Kidney capillary endothelial cell (primary cell): ENCODE measurements around the gene PCBP1.
"Not testable (repeated sequence)": the region's sequence is repeated elsewhere in the genome, so short reads cannot be mapped to it uniquely, and the experiment has no call there.

ENCODE experiments used
- DNase-seq: peaks from one replicate; pipeline ENCODE4 v3.0.0-alpha.2; 2018; ENCODE audit warnings: low spot score

Gene PCBP1

DNA sequence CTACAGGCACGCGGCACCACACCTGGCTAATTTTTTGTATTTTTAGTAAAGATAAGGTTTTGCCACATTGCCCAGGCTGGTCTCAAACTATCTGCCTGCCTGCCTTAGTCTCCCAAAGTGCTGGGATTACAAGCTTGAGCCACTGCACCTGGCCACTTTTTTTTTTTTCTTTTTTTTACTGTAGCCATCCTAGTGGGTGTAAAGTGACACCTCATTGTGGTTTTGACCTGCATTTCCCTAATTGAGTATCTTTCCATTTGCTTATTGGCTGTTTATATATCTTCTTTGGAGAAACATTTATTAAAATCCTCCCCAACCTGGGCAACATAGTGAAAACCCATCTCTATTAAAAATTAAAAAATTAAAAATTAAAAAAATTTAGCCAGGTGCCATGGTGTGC, 12.0 kb downstream of the PCBP1 start:
- DNase-seq, result no peak

DNA sequence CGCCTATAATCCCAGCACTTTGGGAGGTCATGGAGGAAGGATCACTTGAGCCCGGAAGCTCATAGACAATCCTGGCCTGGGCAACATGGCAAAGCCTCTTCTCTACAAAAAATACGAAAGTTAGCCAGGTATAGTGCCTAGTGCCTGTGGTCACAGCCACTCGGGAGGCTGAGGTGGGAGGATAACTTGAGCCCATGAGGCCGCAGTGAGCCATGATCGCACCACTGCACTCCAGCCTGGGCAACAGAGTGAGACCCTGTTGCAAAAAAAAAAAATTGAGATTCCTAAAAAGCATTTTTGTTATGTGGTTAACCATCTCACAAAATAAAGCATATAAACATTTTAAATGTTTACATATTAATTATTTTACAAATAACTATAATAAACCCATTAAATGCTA, 13.9 kb downstream of the PCBP1 start:
- DNase-seq, result no peak

DNA sequence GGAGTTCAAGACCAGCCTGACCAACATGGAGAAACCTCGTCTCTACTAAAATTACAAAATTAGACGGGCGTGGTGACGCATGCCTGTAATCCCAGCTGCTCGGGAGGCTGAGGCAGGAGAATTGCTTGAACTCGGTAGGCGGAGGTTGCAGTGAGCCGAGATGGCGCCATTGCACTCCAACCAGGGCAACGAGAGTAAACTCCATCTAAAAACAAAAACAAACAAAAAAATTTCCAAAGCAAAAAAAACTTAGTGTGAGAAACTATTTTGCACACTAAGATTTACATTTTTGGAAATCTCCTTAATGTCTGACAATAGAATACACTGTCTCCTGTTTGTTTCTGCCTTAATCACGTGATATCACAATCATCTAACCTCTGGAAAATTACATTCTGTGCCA, 14.4 kb downstream of the PCBP1 start:
- not testable (repeated sequence) for DNase-seq

DNA sequence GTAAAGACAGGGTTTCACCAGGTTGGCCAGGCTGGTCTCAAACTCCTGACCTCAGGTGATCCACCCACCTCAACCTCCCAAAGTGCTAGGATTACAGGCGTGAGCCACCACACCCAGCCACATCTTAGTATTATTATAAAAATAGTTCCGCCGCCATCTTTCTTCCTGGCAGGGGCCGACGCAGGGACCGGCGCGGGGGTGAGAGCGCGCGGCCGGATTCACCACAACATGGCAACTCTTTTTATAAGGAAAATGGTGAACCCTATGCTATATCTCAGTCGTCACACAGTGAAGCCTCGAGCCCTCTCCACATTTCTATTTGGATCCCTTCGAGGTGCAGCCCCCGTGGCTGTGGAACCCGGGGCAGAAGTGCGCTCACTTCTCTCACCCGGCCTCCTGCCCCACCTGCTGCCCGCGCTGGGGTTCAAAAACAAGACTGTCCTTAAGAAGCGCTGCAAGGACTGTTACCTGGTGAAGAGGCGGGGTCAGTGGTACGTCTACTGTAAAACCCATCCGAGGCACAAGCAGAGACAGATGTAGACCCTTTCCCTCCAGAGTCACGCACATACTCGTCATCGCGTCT, 15.1 kb downstream of the PCBP1 start:
- DNase-seq, result not testable (repeated sequence)

DNA sequence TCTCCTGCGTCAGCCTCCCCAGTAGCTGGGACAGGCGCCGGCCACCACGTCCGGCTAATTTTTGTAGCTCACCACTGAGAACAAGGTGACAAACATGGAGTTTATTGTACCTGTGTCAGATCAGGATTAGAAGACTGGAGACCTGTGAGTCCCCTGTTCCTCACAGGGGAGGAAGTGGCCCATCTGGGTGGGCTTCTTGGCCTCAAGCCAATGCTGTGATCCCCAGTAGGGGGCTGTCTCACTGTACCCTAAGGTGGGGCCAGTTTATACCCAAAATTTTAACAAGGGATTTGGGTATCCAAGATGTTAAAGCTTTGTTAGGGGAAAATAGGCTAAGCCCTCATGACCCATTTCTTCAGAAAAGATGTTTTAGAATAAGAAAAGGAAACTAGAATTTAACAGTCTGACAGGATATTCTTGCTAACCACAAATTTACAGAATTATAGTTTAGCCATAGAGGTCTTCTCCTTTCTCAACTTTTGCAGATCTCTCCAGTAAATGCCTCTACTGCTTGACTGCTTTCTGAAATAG, 16.3 kb downstream of the PCBP1 start:
- no peak for DNase-seq

DNA sequence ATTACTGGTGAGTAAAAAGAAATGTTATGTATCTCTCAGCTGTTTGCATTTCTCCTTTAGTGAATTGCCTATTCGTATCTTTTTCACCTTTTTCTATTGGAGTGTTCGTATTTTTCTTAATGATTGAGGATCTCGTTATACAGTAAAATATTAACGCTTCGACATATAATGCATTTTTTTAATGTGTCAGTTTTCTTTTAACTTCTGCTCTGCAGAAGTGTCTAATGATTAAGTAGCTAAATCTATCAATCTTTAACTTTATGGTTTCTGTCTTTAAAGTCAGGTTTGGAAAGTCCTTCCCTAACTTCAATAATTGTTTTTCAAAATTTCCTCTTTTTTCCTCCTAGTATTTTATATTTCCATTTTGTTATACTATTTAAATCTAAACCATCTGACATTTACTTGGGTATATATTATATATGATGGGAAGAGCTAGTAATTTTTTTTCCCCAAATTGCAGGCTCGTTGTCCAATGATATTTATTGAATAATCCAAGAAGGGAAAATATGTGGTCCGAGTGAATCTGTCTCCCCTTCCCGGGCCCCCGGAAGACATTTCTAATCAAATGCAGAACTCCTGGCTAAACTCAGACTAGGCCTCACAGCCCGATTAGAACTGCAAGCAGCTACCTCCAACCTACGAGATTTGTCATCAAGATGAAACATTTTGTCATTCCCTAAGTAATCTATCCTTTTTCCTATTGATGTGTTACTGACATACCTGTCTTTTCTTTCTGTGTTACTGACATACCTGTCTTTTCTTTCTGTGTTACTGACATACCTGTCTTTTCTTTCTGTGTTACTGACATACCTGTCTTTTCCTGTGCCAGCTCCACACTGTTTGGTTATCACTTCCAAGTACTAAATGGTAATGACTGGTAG, 17.2 kb downstream of the PCBP1 start:
- no peak for DNase-seq

DNA sequence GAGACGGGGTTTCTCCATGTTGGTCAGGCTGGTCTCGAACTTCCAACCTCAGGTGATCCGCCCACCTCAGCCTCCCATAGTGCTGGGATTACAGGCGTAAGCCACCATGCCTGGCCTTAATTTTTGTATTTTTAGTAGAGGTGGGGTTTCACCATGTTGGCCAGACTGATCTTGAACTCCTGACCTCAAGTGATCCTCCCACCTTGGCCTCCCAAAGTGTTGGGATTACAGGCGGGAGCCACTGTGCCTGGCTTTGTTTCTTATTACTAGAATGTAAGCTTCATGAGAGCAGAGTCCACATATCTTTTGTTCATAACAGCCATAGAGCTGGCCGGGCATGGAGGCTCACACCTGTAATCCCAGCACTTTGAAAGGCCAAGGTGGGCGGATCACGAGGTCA, 18.9 kb downstream of the PCBP1 start:
- DNase-seq, result not testable (repeated sequence)

DNA sequence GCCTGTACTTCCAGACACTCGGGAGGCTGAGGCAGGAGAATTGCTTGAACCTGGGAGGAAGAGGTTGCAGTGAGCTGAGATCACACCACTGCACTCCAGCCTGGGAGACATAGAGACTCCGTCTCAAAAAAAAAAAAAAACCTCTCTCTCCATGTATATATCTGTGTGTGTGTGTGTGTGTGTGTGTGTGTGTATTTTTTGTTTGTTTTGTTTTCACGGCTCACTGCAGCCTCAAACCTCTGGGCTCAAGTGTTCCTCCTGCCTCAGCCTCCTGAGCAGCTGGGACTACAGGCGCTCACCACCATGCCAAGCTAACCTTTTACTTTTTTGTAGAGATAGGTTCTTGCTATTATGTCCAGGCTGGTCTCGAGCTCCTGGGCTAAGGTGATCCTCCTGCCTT, 23.1 kb downstream of the PCBP1 start:
- DNase-seq, result not testable (repeated sequence)

DNA sequence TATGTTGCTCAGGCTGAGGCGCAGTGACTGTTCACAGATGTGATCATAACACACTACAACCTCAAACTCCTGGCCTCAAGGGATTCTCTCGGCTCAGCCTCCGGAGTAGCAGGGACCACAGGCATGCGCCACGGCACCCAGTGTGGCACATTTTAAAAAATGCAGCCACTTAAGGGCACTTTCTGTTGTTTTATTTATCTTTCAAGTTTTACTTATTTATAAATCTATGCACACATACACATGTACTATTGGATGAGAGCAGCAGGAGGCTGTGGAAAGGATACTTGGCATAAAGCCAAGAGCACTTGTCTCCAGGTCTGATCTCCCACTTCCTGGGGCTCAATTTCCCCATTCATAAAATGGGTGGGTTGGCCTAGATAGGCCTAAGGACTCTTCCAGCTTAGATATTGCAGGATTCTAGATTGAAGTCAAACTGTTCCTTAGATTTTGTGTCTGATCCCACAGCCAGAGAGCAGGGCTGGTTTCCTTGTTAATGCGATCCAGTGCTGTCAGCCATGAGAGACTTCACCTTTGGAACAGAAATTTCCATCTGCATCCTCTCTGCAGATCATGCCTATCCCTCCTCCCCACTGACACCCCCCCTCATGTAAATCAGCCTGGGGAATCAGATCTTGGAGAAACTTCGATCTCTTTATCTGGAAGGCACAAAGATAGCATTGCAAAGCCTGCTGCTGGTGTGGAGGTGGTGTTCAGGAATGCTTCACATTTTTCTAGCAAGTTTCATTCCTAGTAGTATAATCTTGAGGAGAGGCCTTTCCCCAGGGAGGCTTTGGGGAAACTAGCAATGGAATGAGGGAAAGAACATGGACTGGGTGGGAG, 24.7 kb downstream of the PCBP1 start:
- no peak for DNase-seq

DNA sequence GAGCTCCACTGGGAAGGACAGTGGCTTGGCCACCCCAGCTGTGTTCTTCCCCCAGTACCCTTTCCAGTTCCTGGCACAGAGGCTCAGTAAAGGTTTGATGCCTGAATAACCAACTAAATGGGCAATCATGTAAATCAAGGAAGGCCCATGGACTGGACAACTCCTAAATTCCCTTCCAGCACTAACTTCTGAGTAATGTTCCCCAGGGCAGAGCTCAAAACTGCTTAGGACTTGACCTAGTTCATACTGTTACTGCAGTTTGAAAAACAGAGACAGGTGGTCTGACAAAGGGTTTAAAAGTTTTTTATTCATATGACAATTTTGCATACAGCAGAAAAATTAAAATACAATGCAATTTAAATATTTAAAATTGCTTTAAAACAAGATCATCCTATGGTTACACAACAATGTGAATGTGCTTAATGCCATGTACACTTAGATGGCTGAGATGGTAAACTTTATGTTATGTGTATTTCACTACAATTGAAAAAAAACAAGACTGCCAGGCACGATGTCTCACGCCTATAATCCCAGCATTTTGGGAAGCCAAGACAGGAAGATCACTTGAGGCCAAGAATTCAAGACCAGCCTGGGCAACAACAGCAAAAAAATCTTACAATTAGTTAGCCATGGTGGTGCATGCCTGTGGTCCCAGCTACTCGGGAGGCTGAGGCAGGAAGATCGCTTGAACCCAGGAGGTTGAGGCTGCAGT, 26.2 kb downstream of the PCBP1 start:
- DNase-seq, result no peak

DNA sequence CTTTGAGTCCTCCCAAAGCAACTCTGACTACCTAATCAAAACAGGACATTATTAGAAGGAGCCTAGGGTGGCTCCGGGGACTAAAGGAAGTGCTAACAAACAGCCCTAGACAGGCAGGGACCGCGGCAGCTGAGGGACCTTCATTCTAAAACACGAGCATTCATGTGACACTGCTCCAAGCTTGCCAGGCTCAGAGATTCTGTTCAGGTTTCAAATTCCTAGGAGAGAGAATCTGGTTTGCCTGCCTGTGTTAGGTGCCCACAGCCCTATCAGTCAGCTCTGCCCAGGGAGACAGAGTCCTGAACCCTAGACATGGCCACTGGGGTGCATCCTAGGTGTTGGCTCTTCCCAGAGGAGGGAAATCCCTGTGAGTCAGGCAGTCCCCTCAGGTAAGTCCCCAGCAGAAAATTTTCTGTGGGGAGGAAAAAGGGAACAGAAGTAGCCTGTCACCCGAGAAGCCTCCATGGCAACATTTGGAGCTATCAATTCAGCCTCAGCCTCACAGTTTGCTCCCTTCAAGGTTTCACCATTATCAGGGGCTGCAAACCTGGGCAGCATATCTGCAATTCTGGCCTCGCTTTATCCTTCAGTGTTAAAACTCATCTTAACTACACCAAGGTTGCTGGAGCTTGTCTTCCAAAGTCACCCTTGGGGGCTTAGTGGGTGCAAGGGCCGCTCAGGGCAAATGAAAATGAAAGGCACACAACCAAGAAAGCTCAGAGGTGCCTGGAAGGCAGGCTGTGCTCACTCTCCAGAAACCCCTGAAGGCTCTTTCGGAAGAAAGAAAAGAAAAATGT, 28.6 kb downstream of the PCBP1 start:
- no peak for DNase-seq

DNA sequence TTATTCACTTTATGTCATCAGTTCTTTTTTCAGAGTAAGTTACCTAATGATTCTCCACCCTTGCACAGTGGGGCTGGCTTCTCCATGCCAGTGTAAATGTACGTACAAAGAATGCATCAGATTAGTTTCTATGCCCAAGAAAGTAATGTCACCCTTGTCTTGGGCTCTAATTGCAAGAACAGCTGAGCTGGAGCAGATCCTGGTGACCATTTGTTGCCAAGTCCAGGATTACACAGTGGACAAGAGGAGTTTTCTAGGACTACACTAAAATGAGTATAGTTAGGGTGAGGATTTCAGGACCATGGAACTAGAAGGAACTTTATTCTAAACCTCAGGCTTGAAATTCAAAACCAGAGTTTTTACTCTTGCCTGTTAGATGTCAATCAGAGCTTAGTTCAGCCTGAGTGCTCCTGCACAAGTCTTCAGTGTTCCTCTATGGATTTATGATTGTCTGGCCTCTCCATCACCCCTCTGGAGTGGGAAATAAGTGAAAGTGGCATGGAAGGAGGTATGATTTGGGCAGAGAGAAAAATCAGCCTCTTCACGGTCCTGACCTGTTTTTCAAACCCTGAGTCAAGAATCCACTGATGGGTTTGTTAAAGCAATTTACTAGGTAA, 29.8 kb downstream of the PCBP1 start:
- DNase-seq, result no peak

DNA sequence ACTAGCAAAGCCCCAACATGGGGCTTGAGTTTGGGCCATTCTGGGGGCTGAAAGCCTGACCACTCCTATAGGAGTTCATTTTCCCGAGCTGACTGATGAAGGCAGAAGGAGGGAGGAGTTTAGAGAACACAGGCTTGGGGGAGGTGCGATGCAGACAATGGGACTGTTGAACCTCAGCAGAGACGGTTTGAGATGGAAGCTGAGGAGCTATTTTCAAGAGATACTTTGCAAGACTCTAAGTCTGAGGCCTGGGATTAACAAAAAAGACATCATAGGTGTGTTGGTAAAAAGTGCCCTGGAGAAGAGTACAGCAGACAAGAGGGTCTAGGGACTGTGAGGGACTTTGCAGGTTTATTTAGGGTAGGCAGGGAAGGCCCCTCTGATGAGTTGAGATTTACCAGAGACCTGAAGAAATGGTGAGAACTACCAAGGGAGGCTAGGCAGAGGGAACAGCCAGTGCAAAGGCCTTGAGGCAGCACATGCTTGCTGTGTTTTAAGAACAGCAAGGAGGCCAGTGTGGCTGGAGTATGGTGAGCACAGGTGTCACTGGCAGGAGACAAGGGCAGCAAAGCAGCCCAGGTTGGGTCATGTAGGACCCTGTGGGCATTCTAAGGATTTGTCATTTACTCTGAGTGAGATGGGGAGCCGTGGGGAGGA, 31.6 kb downstream of the PCBP1 start:
- no peak for DNase-seq

DNA sequence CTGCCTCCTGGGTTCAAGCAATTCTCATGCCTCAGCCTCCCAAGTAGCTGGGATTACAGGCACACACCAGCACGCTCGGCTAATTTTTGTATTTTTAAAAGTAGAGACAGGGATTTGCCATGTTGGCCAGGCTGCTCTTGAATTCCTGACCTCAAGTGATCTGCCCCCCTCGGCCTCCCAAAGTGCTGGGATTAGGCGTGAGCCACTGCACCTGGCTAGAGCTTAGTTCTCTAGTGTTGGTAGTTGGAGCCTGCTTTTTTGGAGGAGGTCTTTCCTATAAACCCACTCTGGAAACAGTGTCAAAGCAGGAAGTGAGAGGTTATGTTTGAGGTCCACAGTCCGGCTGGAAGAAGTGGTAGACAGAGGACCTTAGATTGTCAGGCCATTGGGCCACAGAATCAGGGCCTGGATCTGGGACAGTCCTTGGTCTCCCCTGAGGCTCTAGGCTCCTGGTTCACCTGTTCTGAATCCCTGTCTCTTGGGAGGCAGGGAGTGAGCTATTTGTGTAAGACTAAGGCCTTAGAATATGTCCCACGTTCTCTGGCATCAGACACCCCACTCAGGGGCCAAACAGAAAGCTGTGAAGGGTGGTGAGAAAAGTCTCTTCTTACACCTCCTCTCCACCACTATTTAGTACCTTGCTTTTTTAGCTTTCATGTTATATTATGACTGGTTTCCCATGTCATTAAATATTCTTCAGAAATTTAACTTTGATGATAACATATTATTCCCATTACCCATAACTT, 34.5 kb downstream of the PCBP1 start:
- DNase-seq, result no peak

DNA sequence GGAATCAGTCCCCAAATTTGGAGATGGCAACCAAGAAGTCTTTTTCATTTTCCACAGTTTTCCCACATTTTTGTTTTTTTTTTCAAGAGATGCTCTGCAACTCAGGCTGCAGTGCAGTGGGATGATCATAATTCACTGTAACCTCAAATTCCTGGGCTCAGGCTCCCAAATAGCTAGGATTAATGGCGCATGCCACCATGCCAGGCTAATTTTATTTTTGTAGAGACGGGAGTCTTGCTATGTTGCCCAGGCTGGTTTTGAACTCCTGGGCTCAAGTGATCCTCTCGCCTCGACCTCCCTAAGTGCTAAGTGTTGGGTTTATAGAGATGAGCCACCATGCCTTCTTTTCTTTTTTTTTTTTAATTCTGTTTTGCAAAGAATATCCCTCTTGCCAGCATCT, 35.2 kb downstream of the PCBP1 start:
- DNase-seq, result no peak

DNA sequence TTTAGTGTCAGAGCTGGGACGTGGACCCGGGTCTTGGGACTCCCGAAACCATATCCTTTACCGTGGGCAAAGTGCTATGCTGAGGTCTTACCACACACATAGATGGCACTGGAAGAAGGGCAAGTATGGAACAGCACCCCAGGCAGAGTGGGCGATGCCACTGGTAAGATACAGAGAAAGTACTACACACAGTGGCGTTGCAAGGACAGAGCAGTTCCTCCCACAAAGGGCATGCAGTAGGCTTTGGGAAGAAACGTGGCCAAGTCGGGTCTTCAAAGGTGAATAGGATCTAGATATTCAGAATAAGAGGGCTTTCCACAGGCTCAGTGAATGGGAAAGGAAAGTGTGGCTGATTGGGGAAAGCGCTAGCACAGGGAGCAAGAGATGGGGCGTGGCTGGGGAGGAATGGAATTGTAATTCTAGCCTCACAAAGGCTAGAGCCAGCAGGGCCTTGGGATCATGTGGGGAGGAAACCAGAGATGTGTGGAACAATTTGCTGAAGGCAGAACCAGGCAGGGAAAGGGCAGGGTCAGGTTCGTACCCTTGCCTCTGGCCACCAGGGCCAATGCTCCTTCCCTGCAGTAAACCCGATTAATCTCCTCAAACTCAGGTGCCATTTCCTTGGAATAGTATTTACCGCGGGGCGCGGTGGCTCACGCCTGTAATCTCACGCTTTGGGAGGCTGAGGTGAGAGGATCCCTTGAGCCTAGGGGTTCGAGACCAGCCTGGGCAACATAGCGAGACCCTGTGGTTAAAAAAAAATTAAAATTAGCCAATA, 36.0 kb downstream of the PCBP1 start:
- no peak for DNase-seq

DNA sequence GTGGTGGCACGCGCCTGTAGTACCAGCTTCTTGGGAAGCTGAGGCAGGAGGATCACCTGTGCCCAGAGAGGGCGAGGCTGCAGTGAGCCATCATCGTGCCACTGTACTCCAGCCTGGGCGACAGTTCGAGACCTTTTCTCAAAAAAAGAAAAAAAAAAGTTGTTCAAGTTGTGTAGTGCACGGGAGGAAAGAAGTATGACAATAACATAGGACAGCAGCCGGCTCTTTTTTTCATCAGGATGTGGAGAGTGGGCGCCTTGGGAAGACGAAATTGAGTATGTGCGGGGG, 36.5 kb downstream of the PCBP1 start:
- no peak for DNase-seq

DNA sequence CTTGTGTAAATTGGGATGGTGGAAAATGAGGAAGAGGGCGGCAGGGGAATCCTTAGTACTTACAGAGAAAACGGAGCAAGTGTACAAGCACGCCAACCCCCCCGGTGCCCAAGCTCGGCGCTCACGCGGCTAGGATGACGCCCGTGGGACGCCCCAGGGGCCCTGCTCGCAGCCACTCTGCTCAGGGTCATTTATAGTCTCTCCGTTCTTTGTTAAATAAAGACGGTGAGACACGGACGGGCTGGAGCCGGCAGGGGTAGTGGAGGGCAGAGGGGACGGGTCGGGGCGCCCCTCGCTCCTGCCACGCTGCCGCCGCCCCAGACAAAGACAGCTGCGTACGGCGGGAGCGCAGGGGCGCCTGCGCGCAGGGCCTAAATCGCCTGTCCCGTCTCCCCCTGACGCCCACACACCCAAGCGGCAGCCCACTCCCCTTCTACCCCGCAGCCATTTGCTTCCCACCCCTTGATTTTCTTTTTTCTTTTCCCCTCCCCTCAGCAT, 37.8 kb downstream of the PCBP1 start:
- DNase-seq, result peak; percentile 53

DNA sequence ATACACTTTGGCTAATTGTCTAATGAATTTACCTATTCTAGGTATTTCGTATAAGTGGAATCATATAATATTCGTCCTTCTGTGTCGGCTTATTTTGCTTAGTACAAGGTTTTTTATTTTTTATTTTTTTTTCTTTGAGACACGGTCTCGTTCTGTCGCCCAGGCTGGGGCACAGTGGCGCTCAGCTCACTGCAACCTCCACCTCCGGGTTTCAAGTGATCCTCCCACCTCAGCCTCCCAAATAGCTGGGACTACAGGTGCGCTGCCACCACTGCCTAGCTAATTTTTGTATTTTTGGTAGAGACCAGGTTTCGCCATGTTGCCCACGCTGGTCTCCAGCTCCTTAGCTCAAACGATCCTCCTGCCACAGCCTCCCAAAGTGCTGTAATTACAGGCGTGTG, 38.2 kb downstream of the PCBP1 start:
- no peak for DNase-seq
